Measurements from ENCODE around the gene RNF224. TPM values are rescaled to one million over a fixed set of nuclear protein-coding genes. Genes with fewer than 3 reads are reported as not detected.

Gene RNF224
- total and polyA plus RNA-seq, 2 of the 13 experiments (the other 11 are each of a cell fraction or from before 2014, with no cell fraction given) = 0.09 TPM; not detected in 1

GRCh38 chr9:137236238-137236935 lies 9.1 kb downstream of the RNF224 start (continued):
- TF ChIP-seq ZUFSP (CRISPR knock-in tag; IDR thresholded peaks at IDR 0.05; ENCODE audit: borderline replicate concordance) = no peak
- TF ChIP-seq GMEB1 (CRISPR knock-in tag; IDR thresholded peaks at IDR 0.05; ENCODE audit: borderline replicate concordance) = peak; percentile 68; the same call in 1 of the 2 replicates
- peak; percentile 70; the same call in 1 of the 2 replicates for TF ChIP-seq TFDP2 (CRISPR knock-in tag; IDR thresholded peaks at IDR 0.05)
- TF ChIP-seq POGK (CRISPR knock-in tag; conservative IDR thresholded peaks at IDR 0.05) = peak; percentile 79; the same call in 1 of the 2 replicates
- 0 out of 2 replicates have a peak, but pooled peaks have one; percentile 33 for TF ChIP-seq TAF1 (CRISPR knock-in tag; IDR thresholded peaks at IDR 0.05)
- no peak for TF ChIP-seq ZFP36L2 (CRISPR knock-in tag; IDR thresholded peaks at IDR 0.05)
- peak; percentile 65 for TF ChIP-seq MEF2D (CRISPR knock-in tag; IDR thresholded peaks at IDR 0.05)
- no peak; the same call in none of the 2 replicates for TF ChIP-seq PHF20 (CRISPR knock-in tag; IDR thresholded peaks at IDR 0.05)
- TF ChIP-seq IRX3 (CRISPR knock-in tag; IDR thresholded peaks at IDR 0.05; ENCODE audit: borderline replicate concordance, low read depth) = no peak
- TF ChIP-seq MAFK (conservative IDR thresholded peaks at IDR 0.05 in 1 of 2, IDR thresholded peaks at IDR 0.05 in 1 of 2; ENCODE audit: low read length in 2 of 2) = no peak
- no peak; the same call in 1 of the 2 replicates for TF ChIP-seq ZNF124 (CRISPR knock-in tag; IDR thresholded peaks at IDR 0.05)
- TF ChIP-seq NONO (IDR thresholded peaks at IDR 0.05) = no peak
- TF ChIP-seq NONO (CRISPR knock-in tag; conservative IDR thresholded peaks at IDR 0.05) = peak; percentile 98
- peak; percentile 68; the same call in 1 of the 2 replicates for TF ChIP-seq SOX5 (CRISPR knock-in tag; IDR thresholded peaks at IDR 0.05; ENCODE audit: borderline replicate concordance)
- no peak for TF ChIP-seq ZNF614 (CRISPR knock-in tag; IDR thresholded peaks at IDR 0.05; ENCODE audit: borderline replicate concordance)
- peak; percentile 79 for TF ChIP-seq GATAD2A (CRISPR knock-in tag; IDR thresholded peaks at IDR 0.05)
- no peak for TF ChIP-seq HNRNPH1 (optimal IDR thresholded peaks at IDR 0.05; ENCODE audit: low read depth, low read length)
- peak; percentile 36; the same call in 1 of the 2 replicates for TF ChIP-seq ZBTB39 (CRISPR knock-in tag; IDR thresholded peaks at IDR 0.05)
- TF ChIP-seq ZNF879 (CRISPR knock-in tag; IDR thresholded peaks at IDR 0.05) = peak; percentile 75; the same call in 1 of the 2 replicates
- peak; percentile 44; the same call in 1 of the 2 replicates for TF ChIP-seq GTF3A (CRISPR knock-in tag; conservative IDR thresholded peaks at IDR 0.05)
- TF ChIP-seq ZNF839 (CRISPR knock-in tag; IDR thresholded peaks at IDR 0.05; ENCODE audit: borderline replicate concordance) = peak; percentile 22; the same call in 1 of the 2 replicates
